22Rv1 (cell line): ENCODE results near the gene PTCD3.

ENCODE experiments used
- CTCF ChIP-seq: fragments of 450-650 bp; IDR thresholded peaks from 2 replicates; pipeline ENCODE4 v1.5.1; 2017; ENCODE audit warnings: mild to moderate bottlenecking
- ZFX ChIP-seq: fragments of 450-650 bp; IDR thresholded peaks from 2 replicates; pipeline ENCODE4 v1.6.1; 2017; ENCODE audit warnings: antibody characterized with exemption, borderline replicate concordance

GRCh38 chr2:86066007-86066578 lies 39.9 kb upstream of the PTCD3 start:
- TF ChIP-seq CTCF (no peak), ZFX (no peak)
